Adipocyte (in vitro differentiated cells): Measurements from ENCODE around the gene HSD3B2.

Experiments
- DNase-seq: peaks from one replicate; pipeline ENCODE4 v3.0.0-alpha.2; 2015; ENCODE audit warnings: low read depth
- H3K27me3 ChIP-seq: replicated peaks from 2 replicates; pipeline ENCODE4 v1.7.0; 2013; ENCODE audit warnings: mild to moderate bottlenecking, low read length, moderate library complexity; ENCODE audit not compliant: control insufficient read depth, insufficient read depth
- H3K36me3 ChIP-seq: 2 replicates; pipeline ENCODE4 v1.7.0; 2013; ENCODE audit warnings: low read length, mild to moderate bottlenecking, moderate library complexity; ENCODE audit not compliant: control insufficient read depth, insufficient read depth, severe bottlenecking
- H3K4me1 ChIP-seq: 2 replicates; pipeline ENCODE4 v1.7.0; 2013; ENCODE audit warnings: mild to moderate bottlenecking, low read length, moderate library complexity; ENCODE audit not compliant: control insufficient read depth, insufficient read depth
- H3K4me3 ChIP-seq: 2 replicates; pipeline ENCODE4 v1.7.0; 2013; ENCODE audit warnings: mild to moderate bottlenecking, low read length, moderate library complexity
- H3K9ac ChIP-seq: 2 replicates; pipeline ENCODE4 v1.7.0; 2013; ENCODE audit warnings: mild to moderate bottlenecking, low read length, moderate library complexity
- H3K9me3 ChIP-seq: 2 replicates; pipeline ENCODE4 v1.7.0; 2013; ENCODE audit warnings: mild to moderate bottlenecking, low read length, moderate library complexity; ENCODE audit not compliant: control insufficient read depth

Gene HSD3B2

GRCh38 chr1:119414950-119415349, at the start of gene HSD3B2:
Gene HSD3B2 (plus strand): TSS chr1:119415150. CDS start chr1:119415420, 270 bp downstream.
- no peak within 1 kb of the TSS for H3K9ac ChIP-seq
- no peaks in the 10 kb centered on the region for H3K36me3 ChIP-seq
- peaks cover 6% of the 10 kb centered on the region for H3K4me1 ChIP-seq
- H3K4me3 ChIP-seq: no peak within 1 kb of the TSS
- no peak for DNase-seq
- H3K27me3 ChIP-seq: peaks cover 15% of the 10 kb centered on the region
- H3K9me3 ChIP-seq: no peaks in the 10 kb centered on the region

GRCh38 chr1:119366424-119366823, 48.5 kb upstream of the HSD3B2 start:
- no peaks in the 10 kb centered on the region for H3K9me3 ChIP-seq
- no peak for DNase-seq
- no peak overlapping the region for H3K4me3 ChIP-seq
- no peaks in the 10 kb centered on the region for H3K36me3 ChIP-seq
- no peak overlapping the region for H3K9ac ChIP-seq
- H3K4me1 ChIP-seq: peaks cover 5% of the 10 kb centered on the region
- H3K27me3 ChIP-seq: peaks cover 4% of the 10 kb centered on the region

GRCh38 chr1:119367432-119368124, 47.4 kb upstream of the HSD3B2 start:
- no peaks in the 10 kb centered on the region for H3K36me3 ChIP-seq
- no peak overlapping the region for H3K4me3 ChIP-seq
- H3K9me3 ChIP-seq: no peaks in the 10 kb centered on the region
- DNase-seq: peak; percentile 79
- peaks cover 5% of the 10 kb centered on the region for H3K4me1 ChIP-seq
- peaks cover 4% of the 10 kb centered on the region for H3K27me3 ChIP-seq
- H3K9ac ChIP-seq: no peak overlapping the region

- no peaks in the 10 kb centered on the region for H3K36me3 ChIP-seq
- DNase-seq: no peak
Observed at GRCh38 chr1:119368554-119368953, 46.4 kb upstream of the HSD3B2 start, which contains the start of gene HAO2. Gene HAO2 (plus strand): TSS chr1:119368785. CDS start chr1:119381086, 12,301 bp downstream.

GRCh38 chr1:119370748-119371147, 44.2 kb upstream of the HSD3B2 start:
- DNase-seq: no peak
- H3K4me1 ChIP-seq: peaks cover 7% of the 10 kb centered on the region
- no peaks in the 10 kb centered on the region for H3K36me3 ChIP-seq
- no peak overlapping the region for H3K4me3 ChIP-seq
- no peak overlapping the region for H3K9ac ChIP-seq
- no peaks in the 10 kb centered on the region for H3K9me3 ChIP-seq
- peaks cover 4% of the 10 kb centered on the region for H3K27me3 ChIP-seq

More at GRCh38 chr1:119368554-119368953, 46.4 kb upstream of the HSD3B2 start, which contains the start of gene HAO2:
- Histone ChIP-seq H3K4me3 (no peak within 1 kb of the TSS), H3K4me1 (peaks cover 5% of the 10 kb centered on the region), H3K27me3 (peaks cover 4% of the 10 kb centered on the region), H3K9me3 (no peaks in the 10 kb centered on the region), H3K9ac (no peak within 1 kb of the TSS)

- Histone ChIP-seq H3K9ac (no peak overlapping the region), H3K36me3 (no peaks in the 10 kb centered on the region), H3K9me3 (no peaks in the 10 kb centered on the region), H3K4me1 (peaks cover 7% of the 10 kb centered on the region), H3K27me3 (peaks cover 4% of the 10 kb centered on the region), H3K4me3 (no peak overlapping the region)
- DNase-seq: no peak
Observed at GRCh38 chr1:119371815-119372214, 43.1 kb upstream of the HSD3B2 start.

- no peaks in the 10 kb centered on the region for H3K9me3 ChIP-seq
- DNase-seq: peak; percentile 18
- no peaks in the 10 kb centered on the region for H3K36me3 ChIP-seq
- H3K9ac ChIP-seq: no peak overlapping the region
- peaks cover 7% of the 10 kb centered on the region for H3K4me1 ChIP-seq
- H3K4me3 ChIP-seq: no peak overlapping the region
- H3K27me3 ChIP-seq: peaks cover 4% of the 10 kb centered on the region
Observed at GRCh38 chr1:119372503-119373086, 42.4 kb upstream of the HSD3B2 start.

GRCh38 chr1:119373465-119373864, 41.5 kb upstream of the HSD3B2 start:
- Histone ChIP-seq H3K9me3 (no peaks in the 10 kb centered on the region), H3K4me3 (no peak overlapping the region)
- DNase-seq: peak; percentile 10

GRCh38 chr1:119374208-119374874, 40.6 kb upstream of the HSD3B2 start:
- no peak for DNase-seq
- Histone ChIP-seq H3K36me3 (no peaks in the 10 kb centered on the region), H3K27me3 (peaks cover 9% of the 10 kb centered on the region), H3K4me1 (peaks cover 7% of the 10 kb centered on the region), H3K4me3 (no peak overlapping the region), H3K9ac (no peak overlapping the region), H3K9me3 (no peaks in the 10 kb centered on the region)

More at GRCh38 chr1:119373465-119373864, 41.5 kb upstream of the HSD3B2 start:
- Histone ChIP-seq H3K27me3 (peaks cover 4% of the 10 kb centered on the region), H3K9ac (no peak overlapping the region), H3K36me3 (no peaks in the 10 kb centered on the region), H3K4me1 (peaks cover 7% of the 10 kb centered on the region)

- no peak overlapping the region for H3K4me3 ChIP-seq
- H3K4me1 ChIP-seq: peaks cover 11% of the 10 kb centered on the region
- peaks cover 17% of the 10 kb centered on the region for H3K27me3 ChIP-seq
- no peak for DNase-seq
- no peaks in the 10 kb centered on the region for H3K9me3 ChIP-seq
- no peak overlapping the region for H3K9ac ChIP-seq
- H3K36me3 ChIP-seq: no peaks in the 10 kb centered on the region
Observed at GRCh38 chr1:119375366-119375765, 39.6 kb upstream of the HSD3B2 start.

GRCh38 chr1:119376594-119376993, 38.4 kb upstream of the HSD3B2 start:
- H3K4me1 ChIP-seq: peaks cover 15% of the 10 kb centered on the region

More at GRCh38 chr1:119376594-119376993, 38.4 kb upstream of the HSD3B2 start:
- Histone ChIP-seq H3K4me3 (no peak overlapping the region), H3K36me3 (no peaks in the 10 kb centered on the region), H3K9ac (no peak overlapping the region), H3K9me3 (no peaks in the 10 kb centered on the region), H3K27me3 (peaks cover 15% of the 10 kb centered on the region)
- DNase-seq: no peak
